DMS79 treated with DMSO at 0.1 percent for 48 hours (cell line): ENCODE data around the gene CUX1.
"Not testable (repeated sequence)": the region's sequence is repeated elsewhere in the genome, so short reads cannot be mapped to it uniquely, and the experiment has no call there.

Experiments
- DNase-seq: peaks from one replicate; lab custom pipeline; 2025; lab: John Stamatoyannopoulos, UW

The CUX1 gene

DNA sequence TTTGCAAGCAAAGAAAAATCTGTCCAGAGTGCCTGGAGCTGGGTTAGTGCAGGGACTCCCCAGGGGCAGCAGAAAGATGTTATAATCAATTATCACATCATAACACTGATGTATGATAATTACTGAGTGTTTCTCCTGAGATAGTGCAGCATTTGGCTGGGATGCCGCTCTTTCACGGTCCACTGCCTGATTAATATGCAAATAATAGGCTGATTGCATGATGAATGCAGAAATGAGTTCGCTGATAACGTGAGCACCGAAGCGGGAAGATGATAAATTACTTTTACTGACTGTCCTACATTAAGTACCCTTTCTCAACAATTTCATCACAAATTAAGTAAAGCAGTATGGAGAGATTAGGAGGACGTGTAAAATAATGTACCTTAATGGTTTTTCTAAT is 397.8 kb downstream of the CUX1 start:
- no peak for DNase-seq

- DNase-seq, result no peak
These were observed 398.3 kb downstream of the CUX1 start for GRCh38 chr7:102215711-102216110.

GRCh38 chr7:102216573-102217314 is 399.3 kb downstream of the CUX1 start:
- DNase-seq, result no peak

DNA sequence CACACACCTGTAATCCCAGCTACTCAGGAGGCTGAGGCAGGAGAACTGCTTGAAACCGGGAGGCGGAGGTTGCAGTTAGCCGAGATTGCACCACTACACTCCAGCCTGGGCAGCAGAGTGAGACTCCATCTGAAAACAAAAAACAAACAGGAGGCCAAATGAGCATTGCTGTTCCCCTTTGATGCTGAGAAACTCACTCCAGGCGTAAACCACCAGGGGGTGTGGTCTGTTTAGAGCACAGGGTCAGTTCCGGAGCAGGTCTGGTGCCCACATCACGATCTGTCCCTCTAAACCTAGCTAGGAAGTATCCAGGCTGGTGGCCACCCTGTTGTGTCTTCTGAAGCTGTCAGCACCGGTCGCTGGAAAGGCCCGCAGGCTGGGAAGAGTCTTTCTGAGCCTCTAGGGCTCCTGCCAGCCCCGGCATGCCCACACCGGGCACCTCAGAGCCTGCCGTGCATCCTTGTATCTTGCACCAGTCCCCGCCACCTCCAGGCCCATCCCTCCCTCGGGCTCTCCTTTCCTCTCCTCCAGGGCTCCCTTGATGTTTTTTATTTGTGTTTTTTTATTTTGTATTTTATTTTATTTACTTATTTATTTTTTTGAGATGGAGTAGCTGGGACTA is 402.9 kb downstream of the CUX1 start:
- DNase-seq, result no peak

- DNase-seq, result no peak
These were observed 403.8 kb downstream of the CUX1 start for GRCh38 chr7:102220960-102221800.

- DNase-seq, result no peak
These were observed 404.5 kb downstream of the CUX1 start for GRCh38 chr7:102221961-102222360.

- DNase-seq, result no peak
These were observed 405.0 kb downstream of the CUX1 start for GRCh38 chr7:102222445-102222844.

DNA sequence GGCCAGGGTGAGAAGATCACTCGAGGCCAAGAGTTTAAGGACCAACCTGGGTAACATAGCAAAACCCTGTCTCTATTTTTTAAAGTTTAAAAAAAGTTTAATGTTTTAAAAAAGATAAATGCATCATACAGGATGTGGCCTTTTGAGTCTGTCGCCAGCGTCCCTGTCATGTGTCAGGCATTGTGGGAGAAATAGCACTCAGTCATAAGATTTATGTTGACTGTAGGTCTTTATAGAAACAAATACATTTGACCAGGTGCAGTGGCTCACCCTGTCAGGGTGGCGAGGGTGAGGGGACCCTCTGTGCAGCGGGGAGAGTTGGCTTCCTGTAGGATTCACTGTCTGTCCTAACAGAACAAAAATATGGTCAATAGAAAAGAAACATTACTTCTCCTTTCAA is 405.8 kb downstream of the CUX1 start:
- DNase-seq, result no peak

- DNase-seq, result no peak
These were observed 407.6 kb downstream of the CUX1 start for GRCh38 chr7:102225025-102225424.

DNA sequence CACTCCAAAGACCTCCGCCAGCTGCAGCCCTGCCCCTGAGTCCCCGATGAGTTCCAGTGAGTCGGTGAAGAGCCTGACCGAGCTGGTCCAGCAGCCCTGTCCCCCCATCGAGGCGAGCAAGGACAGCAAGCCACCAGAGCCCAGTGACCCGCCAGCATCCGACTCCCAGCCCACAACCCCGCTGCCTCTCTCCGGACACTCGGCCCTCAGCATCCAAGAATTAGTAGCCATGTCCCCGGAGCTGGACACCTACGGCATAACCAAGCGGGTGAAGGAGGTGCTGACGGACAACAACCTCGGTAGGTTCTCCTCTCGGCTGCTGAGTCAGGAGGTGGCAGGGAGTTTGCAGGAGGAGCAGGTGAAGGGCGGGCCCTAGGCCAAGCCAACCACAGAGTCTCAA is 409.9 kb downstream of the CUX1 start:
- DNase-seq, result no peak

DNA sequence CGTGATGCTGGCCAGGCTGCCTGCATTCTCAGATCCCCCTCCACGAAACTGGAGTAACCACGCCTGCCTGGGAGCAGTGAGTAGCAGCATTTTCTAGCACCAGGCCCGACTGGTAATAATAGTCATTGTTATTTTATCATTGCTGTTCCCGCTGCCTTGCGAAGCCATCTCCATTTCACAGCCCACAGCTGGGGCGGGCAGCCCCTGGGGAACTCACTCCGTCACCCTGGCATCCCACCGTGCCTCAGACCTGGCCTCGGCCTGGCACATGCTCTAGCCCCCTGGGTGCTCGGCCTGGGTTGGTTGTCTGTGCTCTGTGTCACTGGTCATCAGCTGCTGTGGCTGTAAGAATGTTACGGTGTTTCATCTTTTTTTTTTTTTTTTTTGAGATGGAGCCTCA is 411.5 kb downstream of the CUX1 start:
- no peak for DNase-seq

GRCh38 chr7:102230162-102230561 is 412.7 kb downstream of the CUX1 start:
- DNase-seq, result not testable (repeated sequence)

DNA sequence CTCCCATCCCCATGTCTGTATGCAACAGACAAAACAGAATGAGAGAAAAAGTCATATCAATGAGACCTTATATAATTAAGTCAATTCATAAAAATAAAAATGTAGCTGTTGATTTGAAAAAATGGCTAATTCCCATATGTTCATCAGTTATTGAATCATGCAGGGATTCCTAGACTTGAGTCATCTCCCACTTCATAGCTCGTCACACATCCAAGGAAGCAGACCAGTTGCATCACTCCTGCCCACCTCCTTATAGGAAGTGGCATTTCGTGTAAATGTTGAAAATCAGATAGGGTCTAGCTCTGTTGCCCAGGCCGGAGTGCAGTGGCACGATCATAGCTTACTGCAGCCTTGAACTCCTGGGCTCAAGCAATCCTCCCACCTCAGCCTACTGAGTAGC is 413.2 kb downstream of the CUX1 start:
- DNase-seq, result no peak

DNA sequence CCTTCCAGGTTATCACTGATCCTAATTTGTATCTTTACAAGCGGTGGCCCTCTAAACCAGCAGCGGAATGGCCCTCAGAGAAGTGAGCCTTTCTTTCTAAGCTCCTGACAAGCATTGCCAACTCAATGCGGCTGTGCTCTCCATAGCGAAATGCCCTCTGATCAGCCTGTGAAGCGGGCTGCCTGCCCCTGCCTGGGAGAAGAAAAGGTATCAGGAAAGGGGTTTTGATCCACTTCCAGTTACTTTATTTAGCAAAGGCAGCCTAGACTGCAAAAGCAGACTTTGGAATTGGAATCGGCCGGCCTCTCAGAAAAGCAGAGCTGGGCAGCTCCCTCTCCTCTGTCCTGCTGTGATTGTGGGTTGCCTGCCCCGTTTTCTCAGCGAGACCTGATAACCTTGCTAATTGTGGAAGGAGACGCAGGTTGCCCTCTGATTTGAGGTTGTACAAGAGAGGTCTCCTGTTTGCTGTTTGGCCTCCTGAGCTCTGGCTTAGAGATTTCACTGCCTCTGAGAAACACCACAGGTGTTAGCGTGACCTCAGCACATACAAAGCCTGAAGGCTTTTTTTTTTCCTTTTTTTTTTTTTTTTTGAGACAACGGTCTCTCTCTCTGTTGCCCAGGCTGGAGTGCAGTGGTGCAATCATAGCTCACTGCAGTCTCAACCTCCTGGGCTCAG is 415.3 kb downstream of the CUX1 start:
- no peak for DNase-seq

DNA sequence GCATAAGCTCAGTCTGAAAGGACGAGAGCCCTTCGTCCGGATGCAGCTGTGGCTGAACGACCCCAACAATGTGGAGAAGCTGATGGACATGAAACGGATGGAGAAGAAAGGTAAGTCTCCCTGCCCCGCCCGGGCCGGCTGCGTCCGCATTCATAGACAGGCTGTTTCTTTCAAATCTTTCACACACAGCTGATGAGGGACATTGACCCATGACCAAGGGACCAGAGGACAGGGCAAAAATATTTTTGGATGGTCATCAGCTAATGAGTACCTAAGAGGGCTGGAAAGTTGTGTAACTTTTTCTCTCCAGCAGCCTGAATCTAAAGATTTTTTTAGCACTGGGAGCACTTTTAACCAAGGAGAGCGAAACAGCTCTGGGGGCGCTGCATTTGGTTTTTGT is 416.7 kb downstream of the CUX1 start:
- DNase-seq, result no peak

GRCh38 chr7:102234801-102235550 is 417.6 kb downstream of the CUX1 start:
- DNase-seq, result no peak

DNA sequence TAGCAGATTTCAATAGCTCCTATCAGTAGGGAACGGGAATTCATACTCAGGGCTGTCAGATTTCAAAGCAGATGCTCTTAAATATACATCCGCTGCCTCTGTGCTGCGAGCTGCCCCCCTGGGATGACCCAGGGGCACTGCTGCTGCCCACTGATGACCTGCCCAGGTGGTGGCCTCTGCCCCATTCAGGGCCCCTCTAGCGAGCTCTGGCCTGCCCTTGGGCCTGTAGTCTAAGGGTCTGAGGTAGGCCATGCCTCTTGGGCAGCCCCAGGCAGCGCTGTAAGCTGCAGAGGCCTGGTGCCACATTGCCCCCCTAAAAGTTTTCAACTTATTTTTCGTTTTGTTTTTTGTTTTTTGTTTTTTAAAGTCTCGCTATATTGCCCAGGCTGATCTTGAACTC is 418.7 kb downstream of the CUX1 start:
- DNase-seq, result no peak

DNA sequence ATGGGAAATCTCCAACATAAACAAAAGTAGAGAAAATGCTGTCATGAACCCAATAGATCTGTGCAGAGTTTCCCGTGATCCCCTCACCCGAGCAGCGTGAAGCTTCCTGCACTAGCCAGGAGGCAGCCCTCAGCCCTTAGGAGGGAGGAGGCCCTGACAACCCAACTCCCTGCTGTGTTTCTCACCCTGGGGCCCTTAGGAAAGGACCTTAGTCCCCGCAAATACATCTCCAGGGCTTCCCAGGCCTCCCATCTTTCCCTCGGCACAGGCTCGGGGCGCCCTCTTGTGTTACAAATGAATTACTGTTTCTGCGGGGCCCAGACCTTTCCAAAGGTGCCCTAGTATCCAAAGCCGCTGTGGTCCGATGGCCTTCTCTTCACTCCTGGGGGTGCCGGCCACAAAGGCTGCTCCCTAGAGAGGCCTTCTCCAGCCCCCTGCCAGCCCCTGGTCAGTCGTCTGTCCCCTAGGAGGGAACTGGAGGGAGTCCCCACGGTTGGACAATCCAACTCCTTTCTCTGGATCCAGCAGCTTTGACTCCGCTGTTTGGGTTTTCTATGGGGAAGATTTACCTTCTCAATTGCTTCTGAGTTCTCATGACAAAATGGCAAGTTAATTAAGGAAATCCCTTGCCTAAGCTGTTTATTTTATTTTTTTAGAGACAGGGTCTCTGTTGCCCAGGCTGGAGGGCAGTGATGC is 419.3 kb downstream of the CUX1 start:
- peak; percentile 35 for DNase-seq

DNA sequence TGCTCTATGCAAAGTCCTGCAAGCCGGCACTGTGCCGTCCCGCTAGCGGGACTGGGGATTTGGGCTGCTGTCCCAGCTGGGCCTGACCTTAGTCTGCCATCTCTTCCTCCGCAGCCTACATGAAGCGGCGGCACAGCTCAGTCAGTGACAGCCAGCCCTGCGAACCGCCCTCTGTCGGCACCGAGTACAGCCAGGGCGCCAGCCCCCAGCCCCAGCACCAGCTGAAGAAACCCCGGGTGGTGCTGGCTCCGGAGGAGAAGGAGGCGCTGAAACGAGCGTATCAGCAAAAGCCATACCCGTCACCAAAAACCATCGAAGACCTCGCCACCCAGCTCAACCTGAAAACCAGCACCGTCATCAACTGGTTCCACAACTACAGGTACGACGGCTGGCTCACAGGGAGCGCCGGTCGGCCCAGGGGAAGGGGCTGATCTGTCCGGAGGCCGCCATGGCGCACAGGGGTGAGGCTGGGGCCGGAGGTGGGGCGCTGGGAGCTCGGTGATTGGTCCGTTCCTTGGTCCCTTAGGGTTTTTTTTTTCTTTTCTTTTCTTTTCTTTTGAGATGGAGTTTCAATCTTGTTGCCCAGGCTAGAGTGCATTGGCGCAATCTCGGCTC is 421.9 kb downstream of the CUX1 start:
- DNase-seq, result no peak

- DNase-seq, result no peak
These were observed 424.0 kb downstream of the CUX1 start for GRCh38 chr7:102241431-102241830.

DNA sequence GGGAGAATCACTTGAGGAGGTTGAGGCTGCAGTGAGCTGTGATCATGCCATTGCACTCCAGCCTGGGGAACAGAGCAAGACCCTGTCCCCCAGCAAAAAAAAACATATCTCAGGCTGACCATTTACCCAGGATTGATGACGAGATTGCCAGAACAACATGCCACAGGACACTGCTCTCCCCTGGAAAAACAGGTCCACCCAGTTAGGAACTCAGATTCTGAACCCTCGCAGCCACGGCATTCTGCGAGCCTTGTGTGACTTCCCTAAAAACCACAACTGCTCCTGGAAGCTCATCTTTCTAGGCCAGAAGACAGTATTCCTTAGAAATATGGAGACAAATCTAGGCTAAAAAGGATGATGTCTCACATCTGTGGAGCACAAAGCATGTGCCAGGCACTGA is 427.2 kb downstream of the CUX1 start:
- no peak for DNase-seq
